PC-3 (cell line): ENCODE results near the gene AGPAT3.

Source experiments
- EZH2 ChIP-seq: fragments of 300-600 bp; sonication (generic); IDR thresholded peaks from one replicate; pipeline ENCODE4 v1.6.1; 2017; ENCODE audit warnings: antibody characterized with exemption, mild to moderate bottlenecking, low read length; ENCODE audit not compliant: unreplicated experiment
- TF ChIP-seq, protein P1 (sequence below): fragments of 300-600 bp; sonication (generic); conservative IDR thresholded peaks from 2 replicates; pipeline ENCODE4 v1.5.1; 2017; ENCODE audit warnings: antibody characterized with exemption, low read depth, mild to moderate bottlenecking, low read length

DNA sequence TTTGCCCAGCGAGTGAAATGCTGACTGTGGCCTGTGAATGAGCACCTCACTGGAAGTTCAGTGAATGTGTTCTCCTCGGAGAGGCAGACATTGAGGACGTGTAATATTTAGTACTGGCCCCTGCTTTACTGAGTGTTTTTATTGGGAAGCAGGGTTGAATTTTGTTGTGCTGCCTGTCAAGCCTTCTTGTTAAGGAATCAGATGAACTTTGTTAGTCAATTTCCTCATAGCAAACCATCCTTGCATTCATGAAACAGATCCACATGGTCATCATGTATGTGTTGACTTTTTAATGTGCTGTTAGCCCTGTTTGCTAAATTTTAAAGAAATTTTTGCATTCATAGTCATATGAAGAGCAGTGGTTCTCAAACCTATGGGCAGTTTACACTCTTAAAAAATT lies 47.9 kb downstream of the AGPAT3 start:
- TF ChIP-seq, protein P1, sequence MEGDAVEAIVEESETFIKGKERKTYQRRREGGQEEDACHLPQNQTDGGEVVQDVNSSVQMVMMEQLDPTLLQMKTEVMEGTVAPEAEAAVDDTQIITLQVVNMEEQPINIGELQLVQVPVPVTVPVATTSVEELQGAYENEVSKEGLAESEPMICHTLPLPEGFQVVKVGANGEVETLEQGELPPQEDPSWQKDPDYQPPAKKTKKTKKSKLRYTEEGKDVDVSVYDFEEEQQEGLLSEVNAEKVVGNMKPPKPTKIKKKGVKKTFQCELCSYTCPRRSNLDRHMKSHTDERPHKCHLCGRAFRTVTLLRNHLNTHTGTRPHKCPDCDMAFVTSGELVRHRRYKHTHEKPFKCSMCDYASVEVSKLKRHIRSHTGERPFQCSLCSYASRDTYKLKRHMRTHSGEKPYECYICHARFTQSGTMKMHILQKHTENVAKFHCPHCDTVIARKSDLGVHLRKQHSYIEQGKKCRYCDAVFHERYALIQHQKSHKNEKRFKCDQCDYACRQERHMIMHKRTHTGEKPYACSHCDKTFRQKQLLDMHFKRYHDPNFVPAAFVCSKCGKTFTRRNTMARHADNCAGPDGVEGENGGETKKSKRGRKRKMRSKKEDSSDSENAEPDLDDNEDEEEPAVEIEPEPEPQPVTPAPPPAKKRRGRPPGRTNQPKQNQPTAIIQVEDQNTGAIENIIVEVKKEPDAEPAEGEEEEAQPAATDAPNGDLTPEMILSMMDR: no peak
- no peak for TF ChIP-seq EZH2
